Suprapubic skin (tissue), 4 donors: ENCODE results near the gene ZSCAN22. TPM values are rescaled to one million over a fixed set of nuclear protein-coding genes. Genes with fewer than 3 reads are reported as not detected.

ENCODE experiments used
- DNase-seq, 2 donors: peaks; one replicate each; pipeline ENCODE4 v3.0.0-alpha.2; 2019; ENCODE audit warnings: low spot score in 2 of 2
- H3K27ac ChIP-seq: fragments of 200-600 bp; sonication (generic); one replicate; pipeline ENCODE4 v1.5.1; 2019
- H3K27me3 ChIP-seq: fragments of 200-600 bp; sonication (generic); one replicate; pipeline ENCODE4 v1.5.1; 2019
- H3K36me3 ChIP-seq: fragments of 200-600 bp; sonication (generic); one replicate; pipeline ENCODE4 v1.5.1; 2019
- H3K4me1 ChIP-seq: fragments of 200-600 bp; sonication (generic); one replicate; pipeline ENCODE4 v1.5.1; 2019
- H3K4me3 ChIP-seq: fragments of 200-600 bp; sonication (generic); one replicate; pipeline ENCODE4 v1.5.1; 2019; ENCODE audit warnings: mild to moderate bottlenecking
- H3K9me3 ChIP-seq: fragments of 200-600 bp; sonication (generic); one replicate; pipeline ENCODE4 v1.5.1; 2019
- EP300 ChIP-seq: sonication (generic); formaldehyde crosslinking; IDR thresholded peaks from one replicate; pipeline ENCODE4 v1.6.1; 2017; ENCODE audit warnings: antibody characterized with exemption
- POLR2A ChIP-seq, 2 donors: fragments of 450-650 bp; IDR thresholded peaks; one replicate each; pipeline ENCODE4 v1.6.1; 2017; ENCODE audit warnings: antibody characterized with exemption in 2 of 2, mild to moderate bottlenecking in 2 of 2, moderate library complexity in 2 of 2
- POLR2AphosphoS5 ChIP-seq, 3 donors: sonication (generic); formaldehyde crosslinking; IDR thresholded peaks; one replicate each; pipeline ENCODE4 v1.6.1; 2017; ENCODE audit warnings: antibody characterized with exemption in 3 of 3
- WGBS: methylation state at CpG from one replicate; pipeline ENCODE4 v1.1.5; 2018; 5-methylcytosine and 5-hydroxymethylcytosine counted together
- total RNA-seq, 4 donors: library from RNA; depleted of rRNA; stranded (reverse); fragments of >200 nt; gene quantifications; one replicate each; pipeline ENCODE4 v1.1.0, GENCODE V29; 2016
- TF ChIP-seq, protein P1 (sequence below), 2 donors: fragments of 200-600 bp in 1 of 2; fragments of 450-650 bp in 1 of 2; sonication (generic) in 1 of 2; IDR thresholded peaks; one replicate each; pipeline ENCODE4 v1.5.1; 2016 to 2019; ENCODE audit warnings: antibody characterized with exemption in 2 of 2, mild to moderate bottlenecking in 1 of 2, moderate library complexity in 1 of 2

The ZSCAN22 gene
- total RNA-seq, 4 donors from 2014 or later = 4.3 to 7.6 (median 5.6) TPM

DNA sequence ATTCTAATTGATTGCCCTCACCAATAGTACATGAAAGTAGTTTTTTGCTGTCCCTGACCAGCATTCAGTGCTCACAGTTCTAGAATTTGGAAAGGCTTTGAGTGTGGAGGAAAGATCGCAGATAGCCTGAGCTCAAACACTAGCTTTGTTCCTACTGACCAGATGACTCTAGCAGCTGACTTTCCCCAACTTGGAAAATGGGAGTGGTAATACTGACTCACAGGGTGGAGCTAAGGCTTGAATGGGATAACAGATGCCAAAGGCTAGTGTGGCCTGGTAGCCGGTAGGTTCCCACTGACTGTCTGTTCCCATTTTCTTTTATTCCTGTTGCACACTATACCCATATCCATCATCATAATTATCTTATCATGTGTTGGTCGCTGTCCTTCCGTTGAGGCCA, 3.7 kb downstream of the ZSCAN22 start:
- H3K4me3 ChIP-seq = no peak overlapping the region
- H3K27ac ChIP-seq = no peak overlapping the region
- H3K27me3 ChIP-seq = no peaks in the 10 kb centered on the region
- no peak for TF ChIP-seq EP300
- no peak for TF ChIP-seq POLR2A (IDR thresholded peaks at IDR 0.05)
- TF ChIP-seq, protein P1, sequence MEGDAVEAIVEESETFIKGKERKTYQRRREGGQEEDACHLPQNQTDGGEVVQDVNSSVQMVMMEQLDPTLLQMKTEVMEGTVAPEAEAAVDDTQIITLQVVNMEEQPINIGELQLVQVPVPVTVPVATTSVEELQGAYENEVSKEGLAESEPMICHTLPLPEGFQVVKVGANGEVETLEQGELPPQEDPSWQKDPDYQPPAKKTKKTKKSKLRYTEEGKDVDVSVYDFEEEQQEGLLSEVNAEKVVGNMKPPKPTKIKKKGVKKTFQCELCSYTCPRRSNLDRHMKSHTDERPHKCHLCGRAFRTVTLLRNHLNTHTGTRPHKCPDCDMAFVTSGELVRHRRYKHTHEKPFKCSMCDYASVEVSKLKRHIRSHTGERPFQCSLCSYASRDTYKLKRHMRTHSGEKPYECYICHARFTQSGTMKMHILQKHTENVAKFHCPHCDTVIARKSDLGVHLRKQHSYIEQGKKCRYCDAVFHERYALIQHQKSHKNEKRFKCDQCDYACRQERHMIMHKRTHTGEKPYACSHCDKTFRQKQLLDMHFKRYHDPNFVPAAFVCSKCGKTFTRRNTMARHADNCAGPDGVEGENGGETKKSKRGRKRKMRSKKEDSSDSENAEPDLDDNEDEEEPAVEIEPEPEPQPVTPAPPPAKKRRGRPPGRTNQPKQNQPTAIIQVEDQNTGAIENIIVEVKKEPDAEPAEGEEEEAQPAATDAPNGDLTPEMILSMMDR (IDR thresholded peaks at IDR 0.05) = no peak
- TF ChIP-seq POLR2AphosphoS5 (IDR thresholded peaks at IDR 0.05) = no peak
- peaks cover 7% of the 10 kb centered on the region for H3K36me3 ChIP-seq
- no peaks in the 10 kb centered on the region for H3K9me3 ChIP-seq
- H3K4me1 ChIP-seq = peaks cover 23% of the 10 kb centered on the region
- no peak for DNase-seq
- WGBS = 72% methylated on average over 4 of the region's 4 CpGs

DNA sequence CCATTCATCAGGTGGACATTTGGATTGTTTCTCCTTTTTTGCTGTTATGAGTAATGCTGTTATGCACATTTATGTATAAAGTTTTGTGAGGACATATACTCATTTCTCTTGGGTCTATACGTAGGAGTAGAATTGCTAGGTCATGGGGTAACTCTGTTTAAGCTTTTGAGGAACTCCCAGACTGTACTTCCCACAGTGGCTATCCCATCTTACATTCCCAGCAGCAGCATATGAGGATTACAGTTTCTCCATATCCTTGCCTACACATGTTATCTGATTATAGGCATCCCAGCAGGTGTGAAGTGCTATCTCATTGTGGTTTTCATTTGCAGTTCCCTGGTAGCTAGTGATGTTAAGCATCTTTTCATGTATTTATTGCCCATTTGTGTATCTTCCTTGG, 5.9 kb downstream of the ZSCAN22 start:
- Histone ChIP-seq H3K4me1 (peaks cover 9% of the 10 kb centered on the region), H3K4me3 (no peak overlapping the region), H3K27ac (no peak overlapping the region), H3K27me3 (no peaks in the 10 kb centered on the region), H3K36me3 (peaks cover 20% of the 10 kb centered on the region), H3K9me3 (no peaks in the 10 kb centered on the region)
- 87% methylated on average over 1 of the region's 1 CpG for WGBS
- no peak for DNase-seq
- TF ChIP-seq, protein P1 (IDR thresholded peaks at IDR 0.05) = no peak
- TF ChIP-seq POLR2AphosphoS5 (IDR thresholded peaks at IDR 0.05) = no peak
- no peak for TF ChIP-seq POLR2A (IDR thresholded peaks at IDR 0.05)
- no peak for TF ChIP-seq EP300

DNA sequence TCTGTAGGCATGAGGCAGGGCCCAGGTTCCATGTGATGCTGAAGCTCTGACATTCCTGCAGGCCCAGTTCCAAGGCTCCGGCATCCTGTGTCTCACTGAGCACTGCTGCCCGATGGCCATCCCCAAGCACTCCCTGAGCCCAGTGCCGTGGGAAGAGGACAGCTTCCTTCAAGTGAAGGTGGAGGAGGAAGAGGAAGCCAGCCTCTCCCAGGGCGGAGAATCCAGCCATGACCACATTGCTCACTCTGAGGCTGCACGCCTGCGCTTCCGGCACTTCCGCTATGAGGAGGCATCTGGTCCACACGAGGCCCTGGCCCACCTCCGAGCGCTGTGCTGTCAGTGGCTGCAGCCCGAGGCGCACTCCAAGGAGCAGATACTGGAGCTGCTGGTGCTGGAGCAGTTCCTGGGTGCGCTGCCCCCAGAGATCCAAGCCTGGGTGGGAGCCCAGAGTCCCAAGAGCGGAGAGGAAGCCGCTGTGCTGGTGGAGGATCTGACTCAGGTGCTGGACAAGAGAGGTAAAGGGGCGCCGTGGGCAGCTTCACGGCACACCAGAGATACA, 8.0 kb downstream of the ZSCAN22 start:
- H3K4me3 ChIP-seq = no peak overlapping the region
- H3K9me3 ChIP-seq = no peaks in the 10 kb centered on the region
- peaks cover 40% of the 10 kb centered on the region for H3K36me3 ChIP-seq
- TF ChIP-seq POLR2A (IDR thresholded peaks at IDR 0.05) (no peak), POLR2AphosphoS5 (IDR thresholded peaks at IDR 0.05) (no peak), EP300 (no peak)
- TF ChIP-seq, protein P1 (IDR thresholded peaks at IDR 0.05) = no peak
- H3K27me3 ChIP-seq = no peaks in the 10 kb centered on the region
- no peak overlapping the region for H3K27ac ChIP-seq
- H3K4me1 ChIP-seq = no peaks in the 10 kb centered on the region
- no peak for DNase-seq
- WGBS = 100% methylated on average over 3 of the region's 19 CpGs

DNA sequence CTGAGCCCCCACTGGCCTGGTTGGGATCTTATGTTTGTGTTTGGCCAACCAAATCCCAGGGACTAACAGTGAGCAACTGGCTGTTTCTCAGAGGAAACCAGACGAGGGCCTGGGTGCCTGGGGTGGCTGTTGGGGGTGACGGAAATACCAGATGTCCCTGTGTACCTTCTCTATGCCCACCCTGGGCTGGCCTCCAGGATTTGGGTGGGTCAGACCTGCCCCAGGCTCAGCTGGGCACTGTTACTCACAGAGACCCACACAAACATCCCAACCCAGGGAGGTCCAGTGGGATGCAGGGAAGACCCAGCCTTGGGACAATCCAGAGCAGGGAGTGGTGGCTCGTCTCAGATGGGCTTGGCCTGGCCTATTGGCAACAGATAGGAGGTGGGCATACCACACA, 8.8 kb downstream of the ZSCAN22 start:
- no peaks in the 10 kb centered on the region for H3K9me3 ChIP-seq
- no peak overlapping the region for H3K4me3 ChIP-seq
- no peaks in the 10 kb centered on the region for H3K4me1 ChIP-seq
- H3K27ac ChIP-seq = no peak overlapping the region
- WGBS = 73% methylated on average over 3 of the region's 3 CpGs
- H3K27me3 ChIP-seq = no peaks in the 10 kb centered on the region
- peaks cover 40% of the 10 kb centered on the region for H3K36me3 ChIP-seq
- TF ChIP-seq POLR2AphosphoS5 (IDR thresholded peaks at IDR 0.05) (no peak), EP300 (no peak), POLR2A (IDR thresholded peaks at IDR 0.05) (no peak)
- TF ChIP-seq, protein P1 (IDR thresholded peaks at IDR 0.05) = no peak
- DNase-seq = no peak

DNA sequence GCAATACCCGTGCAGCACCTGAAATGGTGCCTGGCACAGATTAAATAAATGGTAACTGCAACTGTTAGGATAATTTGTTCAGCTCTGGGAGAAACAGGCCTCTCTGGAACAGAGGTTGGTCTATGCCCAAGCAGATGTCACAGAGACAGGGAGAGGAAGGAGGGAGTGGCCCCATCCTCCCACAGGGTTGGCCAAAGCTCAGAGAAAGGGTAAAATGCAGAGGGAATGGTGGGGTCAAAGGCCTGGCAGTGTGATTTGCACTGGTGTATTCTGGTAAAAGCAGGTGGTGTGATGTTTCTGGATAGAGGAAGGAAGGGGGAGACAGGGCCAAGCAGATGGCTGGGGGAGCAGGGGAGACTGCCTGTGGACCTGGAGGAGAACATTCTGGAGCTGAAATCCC, 9.4 kb downstream of the ZSCAN22 start:
- Histone ChIP-seq H3K27me3 (no peaks in the 10 kb centered on the region), H3K9me3 (no peaks in the 10 kb centered on the region), H3K4me3 (no peak overlapping the region), H3K27ac (no peak overlapping the region), H3K36me3 (peaks cover 44% of the 10 kb centered on the region), H3K4me1 (no peaks in the 10 kb centered on the region)
- no peak for DNase-seq
- TF ChIP-seq, protein P1 (IDR thresholded peaks at IDR 0.05) = no peak
- TF ChIP-seq POLR2A (IDR thresholded peaks at IDR 0.05) (no peak), POLR2AphosphoS5 (IDR thresholded peaks at IDR 0.05) (no peak), EP300 (no peak)
- WGBS = 92% methylated on average over 1 of the region's 1 CpG
